A549 treated with Mapracorat at 1 μM for 4 hours (cell line): ENCODE data around the gene UCHL1. TPM values are rescaled to one million over a fixed set of nuclear protein-coding genes. Genes with fewer than 3 reads are reported as not detected.

ENCODE experiments used
- total RNA-seq: library from RNA; stranded (reverse); fragments of 200-300 nt; extraction: Qiagen RNA extraction; gene quantifications from 5 replicates; pipeline ENCODE4 v1.2.3, GENCODE V29; 2022

The UCHL1 gene
- 937 to 1,027 TPM (median 984 TPM) in 5 replicates for total RNA-seq

DNA sequence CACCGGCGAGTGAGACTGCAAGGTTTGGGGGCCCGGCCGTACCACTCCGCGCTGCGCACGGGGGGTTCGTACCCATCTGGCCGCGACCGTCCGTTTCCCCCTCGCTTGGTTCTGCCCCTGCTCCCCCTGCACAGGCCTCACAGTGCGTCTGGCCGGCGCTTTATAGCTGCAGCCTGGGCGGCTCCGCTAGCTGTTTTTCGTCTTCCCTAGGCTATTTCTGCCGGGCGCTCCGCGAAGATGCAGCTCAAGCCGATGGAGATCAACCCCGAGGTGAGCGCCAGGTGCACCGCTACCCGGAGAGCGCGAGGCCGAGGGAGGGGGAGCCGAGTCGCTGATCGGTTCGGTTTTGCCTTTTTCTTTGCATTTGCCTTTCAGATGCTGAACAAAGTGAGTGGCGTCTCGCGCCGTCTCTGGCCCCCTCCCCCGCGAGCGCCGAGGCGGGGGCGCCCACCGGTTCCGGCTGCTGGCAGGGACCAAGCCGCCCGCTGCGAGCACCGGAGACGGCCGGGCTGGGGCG lies at the start of gene UCHL1:
Gene UCHL1, plus strand, starts transcription at position 189 of the 517 bp plus-strand sequence. Its CDS starts 49 bp downstream, at position 238.

GRCh38 chr4:41214136-41214824 lies 42.4 kb upstream of the UCHL1 start, which contains the start of gene APBB2:
Gene APBB2, minus strand, starts transcription at chr4:41214542. Its CDS starts 181,288 bp downstream, at chr4:41033254.

Other genes starting within 250 kb of the UCHL1 start
- 7.2 to 12.3 TPM (median 8.5 TPM) in 5 replicates for gene APBB2, start 42.4 kb upstream of the UCHL1 start, total RNA-seq